K562 (cell line): ENCODE data around the gene TMSB4X. TPM values are rescaled to one million over a fixed set of nuclear protein-coding genes. Genes with fewer than 3 reads are reported as not detected.

ENCODE experiments used
- CEBPG ChIP-seq, 3 experiments: fragments of 200-800 bp in 1 of 3; sonication (Bioruptor generic) in 1 of 3; sonication (generic) in 1 of 3; formaldehyde crosslinking in 1 of 3; IDR thresholded peaks in 2 of 3; conservative IDR thresholded peaks in 1 of 3; 2 replicates each; pipeline versions ENCODE4 v1.6.1 to v1.8.0; 2016 to 2022; ENCODE audit warnings: missing compliant biosample characterization in 2 of 3, missing genetic modification characterization in 2 of 3, mild to moderate bottlenecking in 1 of 3, missing genetic modification reagents in 1 of 3
- EGR1 ChIP-seq: fragments of 450-650 bp; conservative IDR thresholded peaks from 2 replicates; pipeline ENCODE4 v1.6.1; 2017; ENCODE audit warnings: mild to moderate bottlenecking
- KLF10 ChIP-seq: fragments of 250-450 bp; sonication (Bioruptor Pico); IDR thresholded peaks from 2 replicates; pipeline ENCODE4 v1.6.1; 2021; ENCODE audit warnings: matching md5 sums
- PHB2 ChIP-seq: fragments of 450-650 bp; IDR thresholded peaks from 2 replicates; pipeline ENCODE4 v1.6.1; 2017; ENCODE audit warnings: low read depth
- PPARD ChIP-seq: fragments of 250-450 bp; sonication (Bioruptor Pico); IDR thresholded peaks from 2 replicates; pipeline ENCODE4 v1.8.0; 2022; ENCODE audit warnings: inconsistent platforms, mild to moderate bottlenecking, moderate library complexity
- RBM39 ChIP-seq: fragments of 200-400 bp; formaldehyde crosslinking; optimal IDR thresholded peaks from 2 replicates; pipeline ENCODE3; 2018; ENCODE audit warnings: low read depth, low read length
- SIX5 ChIP-seq, 2 experiments: IDR thresholded peaks; 2 replicates each; pipeline ENCODE4 v1.6.1; 2011; ENCODE audit warnings: low read length in 2 of 2, borderline replicate concordance in 1 of 2, low read depth in 1 of 2, mild to moderate bottlenecking in 1 of 2, moderate library complexity in 1 of 2; ENCODE audit not compliant: insufficient read depth in 1 of 2
- SREBF2 ChIP-seq: sonication (generic); formaldehyde crosslinking; IDR thresholded peaks from 2 replicates; pipeline ENCODE4 v1.4.0; 2020; ENCODE audit warnings: mild to moderate bottlenecking, missing genetic modification reagents
- TRIM24 ChIP-seq, 2 experiments: fragments of 450-650 bp; IDR thresholded peaks; 2 replicates each; pipeline ENCODE4 v1.6.1; 2016
- XRCC4 ChIP-seq: IDR thresholded peaks from one replicate; pipeline ENCODE4 v1.6.1; 2011; ENCODE audit not compliant: insufficient read depth, insufficient read length; ENCODE audit errors: extremely low read depth
- YY1 ChIP-seq, 3 experiments: IDR thresholded peaks; 2 replicates each; pipeline ENCODE4 v1.6.1; 2011; ENCODE audit warnings: low read length in 2 of 3, mild to moderate bottlenecking in 2 of 3, moderate library complexity in 2 of 3, borderline replicate concordance in 1 of 3, control low read depth in 1 of 3, low read depth in 1 of 3; ENCODE audit not compliant: insufficient read depth in 3 of 3, insufficient replicate concordance in 2 of 3, control insufficient read depth in 1 of 3, insufficient read length in 1 of 3; ENCODE audit errors: extremely low read depth in 1 of 3
- ZC3H8 ChIP-seq: fragments of 450-650 bp; IDR thresholded peaks from 2 replicates; pipeline ENCODE4 v1.6.1; 2017
- ZNF165 ChIP-seq: fragments of 250-450 bp; sonication (Bioruptor Pico); IDR thresholded peaks from 2 replicates; pipeline ENCODE4 v1.4.0; 2020; ENCODE audit warnings: borderline replicate concordance
- ZNF431 ChIP-seq: sonication (generic); formaldehyde crosslinking; IDR thresholded peaks from 2 replicates; pipeline ENCODE4 v1.8.0; 2022; ENCODE audit warnings: mild to moderate bottlenecking, missing genetic modification reagents
- ZNF75A ChIP-seq: fragments of 450-650 bp; formaldehyde crosslinking; IDR thresholded peaks from 2 replicates; pipeline ENCODE4 v1.4.0; 2020; ENCODE audit warnings: mild to moderate bottlenecking
- polyA plus RNA-seq, 8 experiments: library from polyadenylated mRNA; depleted of rRNA in 4 of 8; stranded (reverse) in 5 of 8; unstranded in 3 of 8; fragments of >200 nt; fragmentation: Nextera tagmentation in 2 of 8; fragmentation: Illumina TruSeq in 1 of 8; extraction: Ambion mirVana in 2 of 8; extraction: Trizol in 1 of 8; gene quantifications; 2 replicates each; pipeline versions ENCODE4 v1.2.1 to v1.2.3, GENCODE V29; 2011 to 2014; ENCODE audit warnings: inconsistent platforms in 1 of 8, missing spikeins in 1 of 8
- total RNA-seq, 7 experiments: library from RNA; depleted of rRNA in 6 of 7; stranded (reverse); fragments of >200 nt in 6 of 7; fragmentation: Illumina TruSeq in 2 of 7; extraction: Trizol in 2 of 7; gene quantifications; 2 replicates each; pipeline versions ENCODE4 v1.2.1 to v1.2.3, GENCODE V29; 2011 to 2021; ENCODE audit warnings: low replicate concordance in 1 of 7
- TF ChIP-seq, protein P1 (sequence below): fragments of 450-650 bp; IDR thresholded peaks from 2 replicates; pipeline ENCODE4 v1.7.0; 2016; ENCODE audit warnings: borderline replicate concordance
- TF ChIP-seq, protein P2 (sequence below): IDR thresholded peaks from 2 replicates; pipeline ENCODE4 v1.6.1; 2011; ENCODE audit warnings: borderline replicate concordance, low read depth, mild to moderate bottlenecking, moderate library complexity, low read length; ENCODE audit not compliant: insufficient read depth, poor library complexity, severe bottlenecking
- TF ChIP-seq, protein P3 (sequence below): sonication (generic); formaldehyde crosslinking; IDR thresholded peaks from 2 replicates; pipeline ENCODE4 v1.8.1; 2023; ENCODE audit warnings: mild to moderate bottlenecking, missing genetic modification reagents
- TF ChIP-seq, protein P4 (sequence below), 2 experiments: fragments of 200-800 bp in 1 of 2; sonication (Bioruptor generic) in 1 of 2; sonication (generic) in 1 of 2; formaldehyde crosslinking in 1 of 2; IDR thresholded peaks in 1 of 2; conservative IDR thresholded peaks in 1 of 2; 2 replicates each; pipeline versions ENCODE4 v1.5.0 to v1.6.1; 2016 to 2020; ENCODE audit warnings: missing compliant biosample characterization in 1 of 2, missing genetic modification characterization in 1 of 2, missing genetic modification reagents in 1 of 2

Gene TMSB4X
- total and polyA plus RNA-seq, 9 of the 15 experiments (the other 6 are each of a cell fraction or from before 2014, with no cell fraction given), result 1,035 to 2,035 (median 1,529) TPM

DNA sequence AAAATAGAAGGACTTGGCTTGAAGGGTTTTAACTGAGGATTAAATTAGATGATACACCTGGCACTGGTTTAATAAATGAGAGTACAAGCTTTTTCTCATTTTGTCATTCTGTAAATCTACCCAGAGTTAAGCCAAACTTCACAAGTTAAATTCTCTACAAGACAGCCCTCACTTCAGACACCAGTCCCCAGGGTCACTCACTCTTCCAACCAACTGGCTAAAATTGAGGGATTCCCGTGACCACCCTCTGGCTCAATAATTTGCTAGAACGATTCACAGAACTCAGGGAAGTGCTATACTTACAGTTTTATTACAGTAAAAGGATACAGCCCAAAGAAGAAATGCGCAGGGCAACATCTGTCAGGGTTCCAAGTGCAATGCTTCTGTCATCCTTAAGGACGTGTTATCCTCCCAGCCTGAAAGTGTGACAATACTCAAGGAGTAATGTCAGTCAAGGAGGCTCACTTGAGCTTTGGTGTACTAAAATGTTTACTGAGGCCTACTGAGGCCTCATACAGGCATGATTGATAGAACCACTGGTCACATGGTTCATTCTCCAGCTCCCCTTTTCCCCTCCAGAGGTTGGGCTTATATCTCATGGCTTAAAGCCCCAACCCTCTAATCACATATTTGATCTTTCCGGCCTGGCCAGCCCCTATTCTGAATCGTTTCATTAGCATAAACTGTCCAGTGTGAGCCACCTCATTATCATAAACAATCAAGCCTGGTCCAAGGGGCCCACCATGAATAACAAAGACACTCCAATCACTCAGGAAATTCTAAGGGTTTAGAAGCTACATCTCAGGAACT is 9.6 kb upstream of the TMSB4X start (continued):
- TF ChIP-seq, protein P1, sequence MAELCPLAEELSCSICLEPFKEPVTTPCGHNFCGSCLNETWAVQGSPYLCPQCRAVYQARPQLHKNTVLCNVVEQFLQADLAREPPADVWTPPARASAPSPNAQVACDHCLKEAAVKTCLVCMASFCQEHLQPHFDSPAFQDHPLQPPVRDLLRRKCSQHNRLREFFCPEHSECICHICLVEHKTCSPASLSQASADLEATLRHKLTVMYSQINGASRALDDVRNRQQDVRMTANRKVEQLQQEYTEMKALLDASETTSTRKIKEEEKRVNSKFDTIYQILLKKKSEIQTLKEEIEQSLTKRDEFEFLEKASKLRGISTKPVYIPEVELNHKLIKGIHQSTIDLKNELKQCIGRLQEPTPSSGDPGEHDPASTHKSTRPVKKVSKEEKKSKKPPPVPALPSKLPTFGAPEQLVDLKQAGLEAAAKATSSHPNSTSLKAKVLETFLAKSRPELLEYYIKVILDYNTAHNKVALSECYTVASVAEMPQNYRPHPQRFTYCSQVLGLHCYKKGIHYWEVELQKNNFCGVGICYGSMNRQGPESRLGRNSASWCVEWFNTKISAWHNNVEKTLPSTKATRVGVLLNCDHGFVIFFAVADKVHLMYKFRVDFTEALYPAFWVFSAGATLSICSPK, result no peak
- TF ChIP-seq, protein P2, sequence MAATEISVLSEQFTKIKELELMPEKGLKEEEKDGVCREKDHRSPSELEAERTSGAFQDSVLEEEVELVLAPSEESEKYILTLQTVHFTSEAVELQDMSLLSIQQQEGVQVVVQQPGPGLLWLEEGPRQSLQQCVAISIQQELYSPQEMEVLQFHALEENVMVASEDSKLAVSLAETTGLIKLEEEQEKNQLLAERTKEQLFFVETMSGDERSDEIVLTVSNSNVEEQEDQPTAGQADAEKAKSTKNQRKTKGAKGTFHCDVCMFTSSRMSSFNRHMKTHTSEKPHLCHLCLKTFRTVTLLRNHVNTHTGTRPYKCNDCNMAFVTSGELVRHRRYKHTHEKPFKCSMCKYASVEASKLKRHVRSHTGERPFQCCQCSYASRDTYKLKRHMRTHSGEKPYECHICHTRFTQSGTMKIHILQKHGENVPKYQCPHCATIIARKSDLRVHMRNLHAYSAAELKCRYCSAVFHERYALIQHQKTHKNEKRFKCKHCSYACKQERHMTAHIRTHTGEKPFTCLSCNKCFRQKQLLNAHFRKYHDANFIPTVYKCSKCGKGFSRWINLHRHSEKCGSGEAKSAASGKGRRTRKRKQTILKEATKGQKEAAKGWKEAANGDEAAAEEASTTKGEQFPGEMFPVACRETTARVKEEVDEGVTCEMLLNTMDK, result no peak
- TF ChIP-seq KLF10 (CRISPR knock-in tag) (no peak), SIX5 (IDR thresholded peaks at IDR 0.05; ENCODE audit: borderline replicate concordance in 1 of 2, insufficient read depth in 1 of 2, low read depth in 1 of 2, low read length in 2 of 2) (no peak), TRIM24 (IDR thresholded peaks at IDR 0.05) (no peak), EGR1 (no peak), RBM39 (no peak), PHB2 (no peak), ZNF165 (CRISPR knock-in tag) (no peak), ZC3H8 (no peak), SREBF2 (CRISPR knock-in tag) (no peak), XRCC4 (no peak), YY1 (IDR thresholded peaks at IDR 0.05; ENCODE audit: borderline replicate concordance in 1 of 3, control insufficient read depth in 1 of 3, extremely low read depth in 1 of 3, insufficient read depth in 3 of 3, insufficient read length in 1 of 3, insufficient replicate concordance in 2 of 3, low read depth in 1 of 3, low read length in 2 of 3) (peak in 1 of 3 experiments; percentile 35), ZNF431 (no peak), PPARD (CRISPR knock-in tag) (no peak), CEBPG (CRISPR knock-in tag; IDR thresholded peaks at IDR 0.05) (no peak), CEBPG (tag; conservative IDR thresholded peaks at IDR 0.05 in 1 of 2, IDR thresholded peaks at IDR 0.05 in 1 of 2) (no peak), ZNF75A (CRISPR knock-in tag) (no peak)
- TF ChIP-seq, protein P3, sequence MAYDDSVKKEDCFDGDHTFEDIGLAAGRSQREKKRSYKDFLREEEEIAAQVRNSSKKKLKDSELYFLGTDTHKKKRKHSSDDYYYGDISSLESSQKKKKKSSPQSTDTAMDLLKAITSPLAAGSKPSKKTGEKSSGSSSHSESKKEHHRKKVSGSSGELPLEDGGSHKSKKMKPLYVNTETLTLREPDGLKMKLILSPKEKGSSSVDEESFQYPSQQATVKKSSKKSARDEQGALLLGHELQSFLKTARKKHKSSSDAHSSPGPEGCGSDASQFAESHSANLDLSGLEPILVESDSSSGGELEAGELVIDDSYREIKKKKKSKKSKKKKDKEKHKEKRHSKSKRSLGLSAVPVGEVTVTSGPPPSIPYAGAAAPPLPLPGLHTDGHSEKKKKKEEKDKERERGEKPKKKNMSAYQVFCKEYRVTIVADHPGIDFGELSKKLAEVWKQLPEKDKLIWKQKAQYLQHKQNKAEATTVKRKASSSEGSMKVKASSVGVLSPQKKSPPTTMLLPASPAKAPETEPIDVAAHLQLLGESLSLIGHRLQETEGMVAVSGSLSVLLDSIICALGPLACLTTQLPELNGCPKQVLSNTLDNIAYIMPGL, result no peak
- TF ChIP-seq, protein P4, sequence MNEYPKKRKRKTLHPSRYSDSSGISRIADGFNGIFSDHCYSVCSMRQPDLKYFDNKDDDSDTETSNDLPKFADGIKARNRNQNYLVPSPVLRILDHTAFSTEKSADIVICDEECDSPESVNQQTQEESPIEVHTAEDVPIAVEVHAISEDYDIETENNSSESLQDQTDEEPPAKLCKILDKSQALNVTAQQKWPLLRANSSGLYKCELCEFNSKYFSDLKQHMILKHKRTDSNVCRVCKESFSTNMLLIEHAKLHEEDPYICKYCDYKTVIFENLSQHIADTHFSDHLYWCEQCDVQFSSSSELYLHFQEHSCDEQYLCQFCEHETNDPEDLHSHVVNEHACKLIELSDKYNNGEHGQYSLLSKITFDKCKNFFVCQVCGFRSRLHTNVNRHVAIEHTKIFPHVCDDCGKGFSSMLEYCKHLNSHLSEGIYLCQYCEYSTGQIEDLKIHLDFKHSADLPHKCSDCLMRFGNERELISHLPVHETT (CRISPR knock-in tag; conservative IDR thresholded peaks at IDR 0.05 in 1 of 2, IDR thresholded peaks at IDR 0.05 in 1 of 2), result 0 out of 4 replicates have a peak, but pooled peaks of 1 of the 2 experiments have one; percentile 19
